HEK293T (cell line): ENCODE results near the gene ARHGEF7.

Source experiments
- ELF4 ChIP-seq: fragments of 450-650 bp; IDR thresholded peaks from 2 replicates; pipeline ENCODE4 v1.6.1; 2017; ENCODE audit warnings: antibody characterized with exemption
- FOXK2 ChIP-seq: fragments of 450-650 bp; IDR thresholded peaks from 2 replicates; pipeline ENCODE4 v1.6.1; 2016; ENCODE audit warnings: mild to moderate bottlenecking
- LEF1 ChIP-seq: fragments of 450-650 bp; IDR thresholded peaks from 2 replicates; pipeline ENCODE4 v1.6.1; 2017; ENCODE audit warnings: mild to moderate bottlenecking, borderline replicate concordance
- ZNF384 ChIP-seq: fragments of 450-650 bp; IDR thresholded peaks from 2 replicates; pipeline ENCODE4 v1.6.1; 2016
- TF ChIP-seq, protein P1 (sequence below): fragments of 450-650 bp; IDR thresholded peaks from 2 replicates; pipeline ENCODE4 v1.6.1; 2016

DNA sequence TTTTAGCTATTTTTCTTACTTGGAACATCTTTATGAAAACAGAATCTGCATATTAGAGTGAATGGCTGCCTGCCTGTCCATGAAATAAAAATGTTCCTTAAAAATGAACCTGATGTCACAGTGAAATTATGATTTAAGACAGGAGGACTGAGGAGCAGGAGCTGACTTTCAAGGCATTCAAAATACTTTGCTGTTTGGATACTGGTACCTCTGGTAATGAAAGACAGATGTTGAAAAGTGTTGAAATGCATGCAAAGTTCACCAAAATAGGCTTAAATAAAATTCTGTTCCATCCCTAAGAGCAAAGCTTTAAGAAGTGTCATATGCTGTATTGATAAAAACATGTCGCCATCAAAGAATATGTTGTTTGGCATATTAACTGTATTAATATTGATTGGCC, 1.7 kb downstream of the ARHGEF7 start:
- TF ChIP-seq ZNF384 (no peak), FOXK2 (no peak), LEF1 (no peak), ELF4 (no peak)
- TF ChIP-seq, protein P1, sequence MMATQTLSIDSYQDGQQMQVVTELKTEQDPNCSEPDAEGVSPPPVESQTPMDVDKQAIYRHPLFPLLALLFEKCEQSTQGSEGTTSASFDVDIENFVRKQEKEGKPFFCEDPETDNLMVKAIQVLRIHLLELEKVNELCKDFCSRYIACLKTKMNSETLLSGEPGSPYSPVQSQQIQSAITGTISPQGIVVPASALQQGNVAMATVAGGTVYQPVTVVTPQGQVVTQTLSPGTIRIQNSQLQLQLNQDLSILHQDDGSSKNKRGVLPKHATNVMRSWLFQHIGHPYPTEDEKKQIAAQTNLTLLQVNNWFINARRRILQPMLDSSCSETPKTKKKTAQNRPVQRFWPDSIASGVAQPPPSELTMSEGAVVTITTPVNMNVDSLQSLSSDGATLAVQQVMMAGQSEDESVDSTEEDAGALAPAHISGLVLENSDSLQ = no peak
